Caco-2 (cell line): ENCODE measurements around the gene SCLT1. TPM values are rescaled to one million over a fixed set of nuclear protein-coding genes. Genes with fewer than 3 reads are reported as not detected.

Source experiments
- BruUV-seq: library from RNA; stranded (reverse); fragments of 400-500 nt; replicated peaks from 2 replicates; lab custom pipeline; 2021; lab: Mats Ljungman, UMichigan
- CTCF ChIA-PET: fragments of 300-600 bp; sonication (Branson Sonifier 250); formaldehyde crosslinking; loops from one replicate; lab custom pipeline; 2022; ENCODE audit warnings: antibody characterized with exemption; lab: Charles Lee
- POLR2A ChIA-PET: fragments of 300-600 bp; sonication (Branson Sonifier 250); formaldehyde crosslinking; loops from one replicate; lab custom pipeline; 2022; ENCODE audit warnings: antibody characterized with exemption; lab: Charles Lee
- DNase-seq, 2 experiments: peaks; one replicate each; pipeline versions ENCODE4 v3.0.0 to v3.0.0-alpha.2; 2020 to 2022
- H3K27me3 ChIP-seq: replicated peaks from 2 replicates; pipeline ENCODE4 v1.6.0; 2011; ENCODE audit warnings: low read length; ENCODE audit not compliant: control insufficient read depth, insufficient read depth
- H3K36me3 ChIP-seq: 2 replicates; pipeline ENCODE4 v1.5.1; 2011; ENCODE audit warnings: low read length; ENCODE audit not compliant: control insufficient read depth, insufficient read depth
- H3K4me1 ChIP-seq: fragments of 250-450 bp; sonication (Bioruptor Pico); 2 replicates; pipeline ENCODE4 v1.5.1; 2020; ENCODE audit warnings: mild to moderate bottlenecking
- H3K4me3 ChIP-seq: 2 replicates; pipeline ENCODE4 v1.5.1; 2011; ENCODE audit warnings: low read depth, mild to moderate bottlenecking, control low read depth, low read length
- H3K9me3 ChIP-seq: fragments of 250-450 bp; sonication (Bioruptor Pico); 2 replicates; pipeline ENCODE4 v1.5.1; 2020; ENCODE audit warnings: mild to moderate bottlenecking, moderate library complexity
- H3K27ac Mint-ChIP-seq: one replicate; pipeline ENCODE4 v1.8.0; 2022; ENCODE audit warnings: mixed read lengths; ENCODE audit not compliant: unreplicated experiment
- H3K27me3 Mint-ChIP-seq: one replicate; pipeline ENCODE4 v1.8.0; 2022; ENCODE audit warnings: mixed read lengths; ENCODE audit not compliant: insufficient read depth, unreplicated experiment
- H3K36me3 Mint-ChIP-seq: one replicate; pipeline ENCODE4 v1.8.0; 2022; ENCODE audit warnings: mild to moderate bottlenecking, mixed read lengths; ENCODE audit not compliant: insufficient read depth, unreplicated experiment
- H3K4me1 Mint-ChIP-seq: one replicate; pipeline ENCODE4 v1.8.0; 2022; ENCODE audit warnings: low read depth, mixed read lengths; ENCODE audit not compliant: unreplicated experiment
- H3K4me3 Mint-ChIP-seq: one replicate; pipeline ENCODE4 v1.8.0; 2022; ENCODE audit warnings: mild to moderate bottlenecking, moderate library complexity, mixed read lengths; ENCODE audit not compliant: unreplicated experiment
- H3K9me3 Mint-ChIP-seq: one replicate; pipeline ENCODE4 v1.8.0; 2022; ENCODE audit warnings: mixed read lengths; ENCODE audit not compliant: unreplicated experiment
- intact Hi-C: fragments of 100-400 bp; cut with micrococcal nuclease; formaldehyde crosslinking; loops from one replicate; pipeline ENCODE4 v1.10.0; 2022; ENCODE audit not compliant: unreplicated experiment
- total RNA-seq: library from RNA; stranded (reverse); gene quantifications from 2 replicates; pipeline ENCODE4 v1.2.3, GENCODE V29; 2022
- TF ChIP-seq, protein P1 (sequence below), 2 experiments: fragments of 200-600 bp in 1 of 2; IDR thresholded peaks; 1 replicate in 1 of 2; 2 replicates in 1 of 2; pipeline versions ENCODE4 v1.5.1 to v1.8.0; 2011 to 2022; ENCODE audit warnings: antibody characterized with exemption in 1 of 2, control low read depth in 1 of 2, inconsistent platforms in 1 of 2, low read depth in 1 of 2, low read length in 1 of 2, mild to moderate bottlenecking in 1 of 2, moderate library complexity in 1 of 2; ENCODE audit not compliant: insufficient read depth in 1 of 2, severe bottlenecking in 1 of 2, unreplicated experiment in 1 of 2

SCLT1 gene
- total RNA-seq, 1 experiment from 2014 or later: 9.3 TPM

GRCh38 chr4:128973384-128973783 lies 120.0 kb downstream of the SCLT1 start:
- no peak overlapping the region for H3K4me3 Mint-ChIP-seq
- POLR2A ChIA-PET: no interaction called here

DNA sequence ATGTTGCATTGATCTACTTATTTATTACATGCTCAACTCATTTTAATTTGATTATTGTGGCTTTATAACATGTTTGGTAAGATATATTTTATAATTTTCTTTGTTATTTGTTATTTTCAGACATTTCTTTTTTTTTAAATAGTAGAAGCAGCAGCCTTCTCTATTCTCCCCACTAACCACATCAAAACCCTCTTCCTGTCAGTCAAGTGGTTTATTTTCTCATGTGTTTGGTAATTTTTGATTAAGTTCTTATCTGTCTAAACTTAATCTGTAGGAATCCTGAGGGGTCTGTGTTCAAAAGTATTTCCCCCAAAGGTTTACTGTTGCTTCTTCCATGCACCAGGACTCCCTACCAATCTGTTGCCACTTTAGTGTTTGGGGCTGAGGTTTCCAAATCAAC lies 131.9 kb downstream of the SCLT1 start:
- peaks cover 6% of the 10 kb centered on the region for H3K4me1 Mint-ChIP-seq
- intact Hi-C loops: no loop called here
- Histone ChIP-seq H3K4me3 (no peak overlapping the region), H3K36me3 (no peaks in the 10 kb centered on the region), H3K27me3 (no peaks in the 10 kb centered on the region), H3K9me3 (no peaks in the 10 kb centered on the region), H3K4me1 (peaks cover 5% of the 10 kb centered on the region; the same call in 1 of the 2 replicates)
- no peak for DNase-seq
- H3K27ac Mint-ChIP-seq: no peak overlapping the region
- no peaks in the 10 kb centered on the region for H3K27me3 Mint-ChIP-seq
- POLR2A ChIA-PET: no interaction called here
- CTCF ChIA-PET: no interaction called here
- TF ChIP-seq, protein P1, sequence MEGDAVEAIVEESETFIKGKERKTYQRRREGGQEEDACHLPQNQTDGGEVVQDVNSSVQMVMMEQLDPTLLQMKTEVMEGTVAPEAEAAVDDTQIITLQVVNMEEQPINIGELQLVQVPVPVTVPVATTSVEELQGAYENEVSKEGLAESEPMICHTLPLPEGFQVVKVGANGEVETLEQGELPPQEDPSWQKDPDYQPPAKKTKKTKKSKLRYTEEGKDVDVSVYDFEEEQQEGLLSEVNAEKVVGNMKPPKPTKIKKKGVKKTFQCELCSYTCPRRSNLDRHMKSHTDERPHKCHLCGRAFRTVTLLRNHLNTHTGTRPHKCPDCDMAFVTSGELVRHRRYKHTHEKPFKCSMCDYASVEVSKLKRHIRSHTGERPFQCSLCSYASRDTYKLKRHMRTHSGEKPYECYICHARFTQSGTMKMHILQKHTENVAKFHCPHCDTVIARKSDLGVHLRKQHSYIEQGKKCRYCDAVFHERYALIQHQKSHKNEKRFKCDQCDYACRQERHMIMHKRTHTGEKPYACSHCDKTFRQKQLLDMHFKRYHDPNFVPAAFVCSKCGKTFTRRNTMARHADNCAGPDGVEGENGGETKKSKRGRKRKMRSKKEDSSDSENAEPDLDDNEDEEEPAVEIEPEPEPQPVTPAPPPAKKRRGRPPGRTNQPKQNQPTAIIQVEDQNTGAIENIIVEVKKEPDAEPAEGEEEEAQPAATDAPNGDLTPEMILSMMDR (IDR thresholded peaks at IDR 0.05; ENCODE audit: insufficient read depth in 1 of 2, low read depth in 1 of 2, low read length in 1 of 2, severe bottlenecking in 1 of 2, unreplicated experiment in 1 of 2): no peak
- H3K36me3 Mint-ChIP-seq: no peaks in the 10 kb centered on the region
- BruUV-seq: no TSS peak
- no peak overlapping the region for H3K4me3 Mint-ChIP-seq
- H3K9me3 Mint-ChIP-seq: peaks cover 9% of the 10 kb centered on the region

More at GRCh38 chr4:128973384-128973783, 120.0 kb downstream of the SCLT1 start:
- Mint-ChIP-seq H3K36me3 (no peaks in the 10 kb centered on the region), H3K27me3 (no peaks in the 10 kb centered on the region), H3K4me1 (no peaks in the 10 kb centered on the region), H3K27ac (no peak overlapping the region), H3K9me3 (no peaks in the 10 kb centered on the region)
- Histone ChIP-seq H3K4me1 (no peaks in the 10 kb centered on the region), H3K27me3 (no peaks in the 10 kb centered on the region), H3K4me3 (no peak overlapping the region), H3K36me3 (no peaks in the 10 kb centered on the region), H3K9me3 (no peaks in the 10 kb centered on the region)
- TF ChIP-seq, protein P1 (IDR thresholded peaks at IDR 0.05; ENCODE audit: insufficient read depth in 1 of 2, low read depth in 1 of 2, low read length in 1 of 2, severe bottlenecking in 1 of 2, unreplicated experiment in 1 of 2): no peak
- DNase-seq: no peak
- CTCF ChIA-PET: no interaction called here
- intact Hi-C loops: no loop called here
- no TSS peak for BruUV-seq

DNA sequence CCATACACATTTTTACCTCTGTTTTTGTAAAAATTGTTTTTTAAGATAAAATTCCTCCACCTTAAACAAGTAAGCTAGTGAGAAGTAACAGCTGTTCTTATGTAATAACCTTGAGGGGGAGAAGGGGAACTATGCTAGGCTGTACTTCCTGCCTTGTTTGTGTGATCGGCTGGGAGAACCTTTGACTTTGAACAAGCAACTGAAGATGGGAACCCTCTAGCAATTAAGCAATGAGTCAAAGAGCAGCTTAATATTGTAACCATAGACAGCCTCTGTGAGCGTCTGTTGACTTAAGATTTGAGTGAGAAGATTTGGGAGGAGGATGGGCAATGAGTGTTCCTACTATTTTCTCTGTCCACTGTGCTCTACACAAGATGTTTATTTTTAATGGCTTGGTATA lies 135.1 kb downstream of the SCLT1 start:
- no TSS peak for BruUV-seq
- ChIA-PET POLR2A (no interaction called here), CTCF (no interaction called here)
- H3K4me3 Mint-ChIP-seq: no peak overlapping the region
- no peaks in the 10 kb centered on the region for H3K36me3 Mint-ChIP-seq
- H3K9me3 ChIP-seq: no peaks in the 10 kb centered on the region
- H3K36me3 ChIP-seq: no peaks in the 10 kb centered on the region
- DNase-seq: no peak
- H3K27me3 ChIP-seq: no peaks in the 10 kb centered on the region
- TF ChIP-seq, protein P1 (IDR thresholded peaks at IDR 0.05; ENCODE audit: insufficient read depth in 1 of 2, low read depth in 1 of 2, low read length in 1 of 2, severe bottlenecking in 1 of 2, unreplicated experiment in 1 of 2): no peak
- H3K9me3 Mint-ChIP-seq: peaks cover 9% of the 10 kb centered on the region
- peaks cover 5% of the 10 kb centered on the region; the same call in 1 of the 2 replicates for H3K4me1 ChIP-seq
- peaks cover 6% of the 10 kb centered on the region for H3K4me1 Mint-ChIP-seq
- H3K27ac Mint-ChIP-seq: no peak overlapping the region
- intact Hi-C loops: loop anchor here (5.0 kb wide), 1 partner anchor 394 kb away; no protein-coding TSS in a partner anchor
- H3K27me3 Mint-ChIP-seq: no peaks in the 10 kb centered on the region
- H3K4me3 ChIP-seq: no peak overlapping the region
